ENCODE measurements around the gene CTNNA3.

CTNNA3 gene

DNA sequence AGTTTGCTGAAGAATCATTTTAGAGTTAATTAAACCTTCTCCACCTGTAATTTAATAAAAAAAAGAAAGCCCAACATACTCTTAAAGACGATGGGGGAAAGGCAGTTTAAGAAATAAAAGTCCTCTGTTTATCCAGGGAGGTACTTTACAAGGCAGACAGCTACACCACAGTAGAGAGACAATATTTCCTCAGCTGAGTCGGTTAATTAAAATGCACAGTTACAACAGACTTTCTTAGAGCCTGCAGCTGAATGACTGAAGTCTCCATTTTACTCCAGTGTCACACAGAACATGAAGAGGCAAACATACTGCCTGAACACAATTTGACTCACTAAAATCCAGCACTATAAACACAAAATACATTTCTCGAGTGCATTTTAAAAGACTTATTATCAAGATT lies 755.0 kb downstream of the CTNNA3 start:
- no peak for TF ChIP-seq CTCF (conservative IDR thresholded peaks at IDR 0.05; ENCODE audit: low read depth, low read length)
- no peak overlapping the region for H3K4me3 ChIP-seq (ENCODE audit: low read length)
- no peak for DNase-seq (ENCODE audit: low read depth)

DNA sequence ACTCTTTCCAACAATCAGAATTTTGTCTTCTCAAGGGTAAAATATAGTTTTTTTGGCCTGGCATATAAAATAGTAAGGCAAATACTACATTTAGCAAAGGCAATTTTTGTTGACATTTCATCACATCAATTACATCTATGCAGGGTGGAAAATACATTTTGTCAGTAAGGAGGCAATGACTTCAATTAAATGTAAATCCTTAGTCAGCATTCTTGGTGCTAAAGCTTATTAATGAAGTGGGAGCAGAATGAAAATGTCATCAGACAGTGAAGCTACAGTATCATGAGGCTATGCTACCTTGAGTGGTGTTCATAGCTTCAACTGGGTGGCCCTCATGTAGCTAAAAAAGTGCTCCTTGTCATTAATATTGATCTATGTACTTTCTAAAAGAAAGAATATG lies 761.3 kb downstream of the CTNNA3 start:
- no peak overlapping the region for H3K4me3 ChIP-seq (ENCODE audit: low read length)
- no peak for DNase-seq (ENCODE audit: low read depth)
- no peak for TF ChIP-seq CTCF (conservative IDR thresholded peaks at IDR 0.05; ENCODE audit: low read depth, low read length)

DNA sequence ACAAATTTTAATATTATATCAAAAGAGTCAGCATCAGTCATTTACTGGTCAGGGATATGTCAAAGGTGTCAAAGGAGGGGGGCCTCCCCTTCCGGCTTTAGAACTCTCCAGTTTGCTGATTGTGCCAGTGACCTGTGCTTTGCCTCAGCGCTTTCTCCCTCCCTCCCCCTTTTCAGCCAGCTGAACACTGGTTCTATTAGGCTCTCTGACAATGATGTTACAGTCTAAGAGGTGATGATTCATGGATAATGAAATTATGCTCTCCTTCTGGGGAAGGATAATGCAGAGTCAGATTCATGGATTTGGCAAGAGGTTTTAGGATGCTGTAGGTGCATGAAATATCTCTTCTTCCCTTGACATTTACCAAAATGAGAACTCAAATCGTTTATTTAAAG lies 764.0 kb downstream of the CTNNA3 start:
- no peak overlapping the region for H3K4me3 ChIP-seq (ENCODE audit: low read length)
- DNase-seq (ENCODE audit: low read depth) = no peak
- TF ChIP-seq CTCF (conservative IDR thresholded peaks at IDR 0.05; ENCODE audit: low read depth, low read length) = no peak

DNA sequence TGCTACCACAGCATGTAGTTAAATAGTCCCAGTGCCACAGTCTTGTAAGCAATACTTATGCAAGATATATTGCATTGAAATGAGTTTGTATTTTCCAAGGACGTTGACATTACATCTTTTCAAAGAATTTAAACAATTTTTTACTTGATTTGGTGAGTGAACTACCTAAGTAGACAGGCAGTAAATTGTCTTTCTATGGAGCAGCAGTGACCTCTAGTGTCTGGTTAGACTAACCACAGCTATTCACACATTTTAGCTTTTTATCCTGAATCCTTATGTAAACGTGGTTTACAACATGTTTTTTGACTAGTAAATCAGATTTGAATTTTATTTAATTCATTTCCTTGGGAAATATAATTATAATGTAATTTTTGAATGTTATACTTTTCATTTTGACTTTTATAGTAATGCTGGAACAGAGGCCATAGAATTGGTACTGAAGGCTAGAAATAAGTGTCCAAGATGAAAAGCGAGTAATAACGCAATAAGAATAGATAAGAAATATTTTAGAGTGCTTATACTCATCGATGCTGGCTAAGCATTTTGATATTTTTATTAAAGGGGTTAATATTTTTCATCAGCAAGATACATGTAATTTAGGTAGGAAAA lies 764.6 kb downstream of the CTNNA3 start:
- H3K4me3 ChIP-seq (ENCODE audit: low read length) = no peak overlapping the region
- DNase-seq (ENCODE audit: low read depth) = peak; percentile 43
- peak; percentile 81 for TF ChIP-seq CTCF (conservative IDR thresholded peaks at IDR 0.05; ENCODE audit: low read depth, low read length)

DNA sequence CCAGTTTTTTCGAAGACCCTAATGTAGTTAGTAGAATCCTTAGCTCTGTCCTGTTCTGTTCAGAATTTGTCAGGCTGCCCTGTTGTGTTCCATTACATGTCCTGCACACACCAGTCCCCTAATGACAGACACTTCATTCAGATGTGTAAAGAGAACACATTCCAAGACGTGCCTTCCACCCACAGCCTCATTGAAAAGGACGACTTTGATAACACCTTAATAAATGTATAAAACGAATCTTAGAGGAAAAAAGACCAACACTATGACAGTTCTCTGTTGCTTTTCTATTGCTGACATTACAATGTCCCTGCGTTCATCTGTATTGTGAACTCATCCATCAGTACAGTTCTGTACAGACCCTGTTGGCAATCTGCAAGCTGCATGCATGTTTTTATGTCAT lies 766.6 kb downstream of the CTNNA3 start:
- no peak for DNase-seq (ENCODE audit: low read depth)
- no peak overlapping the region for H3K4me3 ChIP-seq (ENCODE audit: low read length)
- no peak for TF ChIP-seq CTCF (conservative IDR thresholded peaks at IDR 0.05; ENCODE audit: low read depth, low read length)

DNA sequence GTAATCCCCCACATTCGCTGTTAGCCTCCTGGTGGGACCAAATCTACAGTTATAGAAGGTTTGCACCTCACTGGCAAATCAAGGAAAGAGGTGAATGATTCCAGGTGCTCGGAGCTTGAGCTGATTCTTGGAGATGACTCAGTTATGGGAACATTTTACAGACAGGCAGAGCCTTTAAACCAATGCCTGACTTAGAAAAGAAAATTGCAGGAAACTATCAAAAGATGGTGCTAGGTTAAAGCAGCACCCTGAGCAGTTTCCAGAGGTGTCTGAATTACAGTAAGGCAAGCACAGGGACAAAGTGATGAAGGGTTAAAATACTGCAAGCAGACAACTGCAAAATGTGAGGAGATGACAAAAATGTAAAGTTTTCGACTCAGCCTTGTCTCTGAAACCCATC lies 767.2 kb downstream of the CTNNA3 start:
- no peak for DNase-seq (ENCODE audit: low read depth)
- H3K4me3 ChIP-seq (ENCODE audit: low read length) = no peak overlapping the region
- no peak for TF ChIP-seq CTCF (conservative IDR thresholded peaks at IDR 0.05; ENCODE audit: low read depth, low read length)

DNA sequence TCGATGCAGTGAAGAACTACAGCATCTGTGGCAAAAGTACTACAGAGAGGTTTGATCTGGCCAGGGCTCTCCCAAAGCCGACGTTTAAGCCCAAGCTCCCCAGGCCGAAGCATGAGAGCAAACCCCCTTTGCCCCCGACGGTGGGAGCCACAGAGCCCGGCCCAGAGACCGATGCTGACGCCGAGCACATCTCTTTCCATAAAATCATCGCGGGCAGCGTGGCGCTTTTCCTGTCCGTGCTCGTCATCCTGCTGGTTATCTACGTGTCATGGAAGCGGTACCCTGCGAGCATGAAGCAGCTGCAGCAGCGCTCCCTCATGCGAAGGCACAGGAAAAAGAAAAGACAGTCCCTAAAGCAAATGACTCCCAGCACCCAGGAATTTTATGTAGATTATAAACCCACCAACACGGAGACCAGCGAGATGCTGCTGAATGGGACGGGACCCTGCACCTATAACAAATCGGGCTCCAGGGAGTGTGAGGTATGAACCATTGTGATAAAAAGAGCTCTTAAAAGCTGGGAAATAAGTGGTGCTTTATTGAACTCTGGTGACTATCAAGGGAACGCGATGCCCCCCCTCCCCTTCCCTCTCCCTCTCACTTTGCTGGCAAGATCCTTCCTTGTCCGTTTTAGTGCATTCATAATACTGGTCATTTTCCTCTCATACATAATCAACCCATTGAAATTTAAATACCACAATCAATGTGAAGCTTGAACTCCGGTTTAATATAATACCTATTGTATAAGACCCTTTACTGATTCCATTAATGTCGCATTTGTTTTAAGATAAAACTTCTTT lies 767.8 kb downstream of the CTNNA3 start:
- TF ChIP-seq CTCF (conservative IDR thresholded peaks at IDR 0.05; ENCODE audit: low read depth, low read length) = no peak
- peak overlapping the region; percentile 40 for H3K4me3 ChIP-seq (ENCODE audit: low read length)
- no peak for DNase-seq (ENCODE audit: low read depth)

Data from retinal pigment epithelial cell (primary cell).